Measurements from ENCODE around the gene RANBP1. TPM values are rescaled to one million over a fixed set of nuclear protein-coding genes. Genes with fewer than 3 reads are reported as not detected.
A peak's percentile ranks its signal among the peaks of the same experiment; 100 is the strongest.
"Not testable (repeated sequence)": the region's sequence is repeated elsewhere in the genome, so short reads cannot be mapped to it uniquely, and the experiment has no call there.

The RANBP1 gene
- total RNA-seq (2014; rRNA removed; shearing (Covaris generic)) (195 and 233 TPM in 2 replicates), polyA plus RNA-seq (2016; fragmentation: Nextera tagmentation; extraction: Ambion mirVana) (252 and 253 TPM in 2 replicates)

DNA sequence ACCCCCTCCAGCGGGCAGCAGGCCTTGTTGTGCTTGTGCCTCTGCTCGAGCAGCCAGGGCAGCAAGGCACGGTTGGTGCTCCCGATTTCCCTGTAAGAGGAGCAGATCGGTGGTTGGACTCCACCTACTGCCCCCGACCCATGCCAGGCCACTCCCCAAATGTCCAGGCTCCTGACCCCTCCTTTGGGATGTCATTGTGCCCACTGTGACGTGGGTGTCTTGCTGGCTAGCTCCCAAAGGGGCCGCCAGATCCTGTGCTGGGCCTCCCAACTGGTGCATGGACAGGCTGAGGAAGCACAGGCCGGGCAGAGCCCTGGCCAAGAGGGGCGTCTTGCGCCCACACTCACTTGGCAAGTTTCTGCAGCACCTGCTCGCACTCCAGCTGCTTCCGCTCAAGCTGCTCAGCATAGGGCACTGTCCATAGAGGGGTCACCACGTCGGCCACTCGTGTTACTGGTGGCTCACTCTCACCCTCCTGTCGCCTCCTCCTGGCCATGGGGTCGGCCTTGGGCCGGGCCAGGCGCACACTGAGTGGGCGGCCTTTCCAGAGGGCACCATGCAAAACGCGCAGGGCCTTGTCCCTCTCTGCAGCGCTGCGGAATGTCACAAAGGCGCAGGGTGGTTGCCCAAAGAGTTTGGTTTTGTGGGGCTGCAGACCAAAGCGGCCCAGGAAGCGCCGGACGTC is at the start of gene RANBP1:
RANBP1 (plus strand) TSS at position 414 of the 685 bp plus-strand sequence; CDS start at position 495, 81 bp downstream.
- Histone ChIP-seq H2AFZ (peak within 1 kb of the TSS; percentile 70), H3K27ac (peak within 1 kb of the TSS; percentile 66), H3K4me3 (peak within 1 kb of the TSS; percentile 88), H3K4me1 (ENCODE audit: insufficient read depth) (peaks cover 13% of the 10 kb centered on the region), H3K36me3 (ENCODE audit: low read depth) (peaks cover 10% of the 10 kb centered on the region; the same call in 1 of the 2 replicates), H3K79me2 (ENCODE audit: insufficient read depth) (peaks cover 71% of the 10 kb centered on the region), H4K20me1 (ENCODE audit: insufficient read depth) (no peaks in the 10 kb centered on the region), H3K9me2 (ENCODE audit: insufficient read depth) (no peaks in the 10 kb centered on the region), H3K27me3 (replicated peaks; ENCODE audit: insufficient read depth) (no peaks in the 10 kb centered on the region), H3F3A (ENCODE audit: insufficient read depth) (peaks cover 23% of the 10 kb centered on the region), H3K9me3 (ENCODE audit: low read depth) (no peaks in the 10 kb centered on the region), H3K4me2 (ENCODE audit: unreplicated experiment) (peak within 1 kb of the TSS; percentile 76), H3K9ac (peak within 1 kb of the TSS; percentile 95)
- WGBS, 2 experiments (ENCODE audit: low coverage in 1 of 2, low lambda C conversion rate in 2 of 2, missing lambda C conversion rate in 2 of 2): 82 to 83% methylated on average over 29 to 30 of the region's 30 CpGs
- in situ Hi-C loops (cut with MboI): no loop called here
- TF ChIP-seq EZH2phosphoT487 (IDR thresholded peaks at IDR 0.05; ENCODE audit: insufficient read depth, low read depth) (no peak), EZH2 (IDR thresholded peaks at IDR 0.05; ENCODE audit: insufficient read depth, poor library complexity, severe bottlenecking) (no peak)
- DNase-seq: no peak

- WGBS, 2 experiments (ENCODE audit: low coverage in 1 of 2, low lambda C conversion rate in 2 of 2, missing lambda C conversion rate in 2 of 2): 89 to 90% methylated on average over 11 of the region's 11 CpGs
- in situ Hi-C loops (cut with MboI): no loop called here
- Histone ChIP-seq H4K20me1 (ENCODE audit: insufficient read depth) (no peaks in the 10 kb centered on the region), H3K4me3 (no peak overlapping the region), H2AFZ (no peak overlapping the region), H3K9ac (no peak overlapping the region), H3K9me2 (ENCODE audit: insufficient read depth) (no peaks in the 10 kb centered on the region), H3K79me2 (ENCODE audit: insufficient read depth) (no peaks in the 10 kb centered on the region), H3K4me1 (ENCODE audit: insufficient read depth) (no peaks in the 10 kb centered on the region), H3K4me2 (ENCODE audit: unreplicated experiment) (no peak overlapping the region), H3K36me3 (ENCODE audit: low read depth) (no peaks in the 10 kb centered on the region), H3K27me3 (replicated peaks; ENCODE audit: insufficient read depth) (no peaks in the 10 kb centered on the region), H3F3A (ENCODE audit: insufficient read depth) (no peaks in the 10 kb centered on the region), H3K27ac (no peak overlapping the region), H3K9me3 (ENCODE audit: low read depth) (no peaks in the 10 kb centered on the region)
- TF ChIP-seq EZH2 (IDR thresholded peaks at IDR 0.05; ENCODE audit: insufficient read depth, poor library complexity, severe bottlenecking) (no peak), EZH2phosphoT487 (IDR thresholded peaks at IDR 0.05; ENCODE audit: insufficient read depth, low read depth) (no peak)
- DNase-seq: no peak
Measured at GRCh38 chr22:20066617-20067383, 49.1 kb upstream of the RANBP1 start.

DNA sequence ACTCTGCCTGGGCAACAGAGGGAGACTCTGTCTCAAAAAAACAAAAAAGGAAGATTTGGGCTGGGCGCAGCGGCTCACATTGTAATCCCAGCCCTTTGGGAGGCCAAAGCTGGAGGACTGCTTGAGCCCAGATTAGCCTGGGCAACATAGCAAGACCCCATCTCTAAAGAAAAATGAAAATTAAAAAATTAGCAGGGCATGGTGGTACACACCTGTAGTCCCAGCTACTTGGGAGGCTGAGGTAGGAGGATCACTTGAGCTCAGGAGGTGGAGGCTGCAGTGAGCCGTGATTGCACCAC is 48.6 kb upstream of the RANBP1 start:
- H3K9me3 ChIP-seq (ENCODE audit: low read depth); H3K79me2 ChIP-seq (ENCODE audit: insufficient read depth); H3K4me3 ChIP-seq; H3K36me3 ChIP-seq (ENCODE audit: low read depth); DNase-seq; H2AFZ ChIP-seq; H3K27me3 ChIP-seq (replicated peaks; ENCODE audit: insufficient read depth); H3K4me2 ChIP-seq (ENCODE audit: unreplicated experiment); H3K9me2 ChIP-seq (ENCODE audit: insufficient read depth); H4K20me1 ChIP-seq (ENCODE audit: insufficient read depth); H3F3A ChIP-seq (ENCODE audit: insufficient read depth); H3K27ac ChIP-seq; H3K4me1 ChIP-seq (ENCODE audit: insufficient read depth); in situ Hi-C loops (cut with MboI); H3K9ac ChIP-seq: not testable (repeated sequence)
- 96 to 100% methylated on average over 2 to 3 of the region's 3 CpGs for WGBS, 2 experiments (ENCODE audit: low coverage in 1 of 2, low lambda C conversion rate in 2 of 2, missing lambda C conversion rate in 2 of 2)

DNA sequence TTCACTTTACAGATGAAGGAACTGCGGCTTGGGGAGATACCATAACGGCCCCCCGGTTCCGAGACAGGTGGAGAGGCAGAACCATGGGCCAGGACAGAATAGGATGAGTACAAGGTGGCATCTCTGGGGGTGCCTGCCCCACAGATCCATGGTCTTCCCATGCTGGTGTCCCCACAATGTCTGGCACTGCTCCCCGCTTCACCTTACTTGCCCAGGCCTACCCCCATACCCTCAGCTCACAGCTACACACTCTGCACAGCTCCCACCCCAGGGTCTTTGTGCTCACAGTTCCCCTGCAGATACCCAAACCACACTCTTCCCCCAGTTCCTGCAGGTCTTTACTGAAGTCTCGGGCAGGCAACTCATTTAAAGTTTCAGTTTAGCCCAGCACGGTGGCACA is 47.3 kb upstream of the RANBP1 start:
- Histone ChIP-seq H3K9ac (no peak overlapping the region), H3F3A (ENCODE audit: insufficient read depth) (no peaks in the 10 kb centered on the region), H3K27ac (no peak overlapping the region), H3K9me2 (ENCODE audit: insufficient read depth) (no peaks in the 10 kb centered on the region), H3K4me3 (no peak overlapping the region), H3K4me2 (ENCODE audit: unreplicated experiment) (no peak overlapping the region), H3K27me3 (replicated peaks; ENCODE audit: insufficient read depth) (no peaks in the 10 kb centered on the region), H3K4me1 (ENCODE audit: insufficient read depth) (no peaks in the 10 kb centered on the region), H3K36me3 (ENCODE audit: low read depth) (no peaks in the 10 kb centered on the region), H3K9me3 (ENCODE audit: low read depth) (no peaks in the 10 kb centered on the region), H2AFZ (no peak overlapping the region), H3K79me2 (ENCODE audit: insufficient read depth) (no peaks in the 10 kb centered on the region), H4K20me1 (ENCODE audit: insufficient read depth) (no peaks in the 10 kb centered on the region)
- TF ChIP-seq EZH2phosphoT487 (IDR thresholded peaks at IDR 0.05; ENCODE audit: insufficient read depth, low read depth) (no peak), EZH2 (IDR thresholded peaks at IDR 0.05; ENCODE audit: insufficient read depth, poor library complexity, severe bottlenecking) (no peak)
- 96% methylated on average over 7 of the region's 7 CpGs for WGBS, 2 experiments (ENCODE audit: low coverage in 1 of 2, low lambda C conversion rate in 2 of 2, missing lambda C conversion rate in 2 of 2)
- DNase-seq: no peak
- in situ Hi-C loops (cut with MboI): no loop called here
